Stimulated activated CD8-positive, alpha-beta memory T cell treated with anti-CD3 and anti-CD28 coated beads, Interleukin-7, amount 100 ng/mL, for 4 hours (primary cell): ENCODE results near the gene SLC23A2.

Source experiments
- DNase-seq, 2 donors: peaks; one replicate each; pipeline ENCODE4 v3.0.0-alpha.2; 2020; ENCODE audit warnings: low read depth in 2 of 2

The SLC23A2 gene

GRCh38 chr20:4814696-4815252 lies 186.5 kb downstream of the SLC23A2 start:
- DNase-seq, result peak; percentile 74 to 79

- peak in 1 of 2 donors; percentile 55 for DNase-seq
These were observed 187.2 kb downstream of the SLC23A2 start for GRCh38 chr20:4813863-4814695.

GRCh38 chr20:4813076-4813862 lies 188.0 kb downstream of the SLC23A2 start:
- no peak for DNase-seq

GRCh38 chr20:4812641-4813075 lies 188.7 kb downstream of the SLC23A2 start:
- DNase-seq, result no peak

GRCh38 chr20:4812216-4812615 lies 189.1 kb downstream of the SLC23A2 start:
- DNase-seq, result no peak

GRCh38 chr20:4811661-4812181 lies 189.6 kb downstream of the SLC23A2 start:
- DNase-seq, result peak in 1 of 2 donors; percentile 50

GRCh38 chr20:4811257-4811656 lies 190.1 kb downstream of the SLC23A2 start:
- no peak for DNase-seq

GRCh38 chr20:4810426-4811019 lies 190.8 kb downstream of the SLC23A2 start:
- no peak for DNase-seq

- DNase-seq, result no peak
These were observed 191.6 kb downstream of the SLC23A2 start for GRCh38 chr20:4809707-4810106.

- DNase-seq, result no peak
These were observed 192.4 kb downstream of the SLC23A2 start for GRCh38 chr20:4808872-4809271.

GRCh38 chr20:4805663-4806449 lies 195.5 kb downstream of the SLC23A2 start:
- no peak for DNase-seq

GRCh38 chr20:4802527-4802926 lies 198.8 kb downstream of the SLC23A2 start:
- no peak for DNase-seq
